HEK293 (cell line): ENCODE data around the gene PTPRN2.

Experiments used
- CTCF ChIA-PET: fragments of 350-600 bp; formaldehyde crosslinking; extraction: SDS; loops from one replicate; lab custom pipeline; 2021; ENCODE audit warnings: antibody characterized with exemption; lab: Yijun Ruan, JAX
- POLR2A ChIA-PET: fragments of 300-600 bp; formaldehyde crosslinking; extraction: SDS; loops from one replicate; lab custom pipeline; 2020; ENCODE audit warnings: antibody characterized with exemption, inconsistent platforms; lab: Yijun Ruan, JAX
- H3K27ac ChIP-seq: fragments of 200-500 bp; sonication (Bioruptor generic); 2 replicates; pipeline ENCODE4 v1.5.1; 2014; ENCODE audit warnings: low read depth, low read length, control low read depth, inconsistent platforms; ENCODE audit errors: extremely low read depth
- H3K36me3 ChIP-seq, 2 experiments: fragments of 200-500 bp in 1 of 2; sonication (Bioruptor generic) in 1 of 2; 1 replicate in 1 of 2; 2 replicates in 1 of 2; pipeline ENCODE4 v1.5.1; 2014 to 2017; ENCODE audit warnings: inconsistent platforms in 2 of 2, low read length in 2 of 2; ENCODE audit not compliant: control insufficient read depth in 2 of 2, insufficient read depth in 1 of 2
- H3K4me1 ChIP-seq: fragments of 200-500 bp; sonication (Bioruptor generic); 2 replicates; pipeline ENCODE4 v1.5.1; 2014; ENCODE audit warnings: mild to moderate bottlenecking, low read length, inconsistent platforms; ENCODE audit not compliant: control insufficient read depth, insufficient read depth
- H3K4me3 ChIP-seq: 2 replicates; pipeline ENCODE4 v1.5.1; 2011; ENCODE audit warnings: low read depth, mild to moderate bottlenecking, control low read depth, low read length, moderate library complexity
- H3K9me3 ChIP-seq: fragments of 200-500 bp; sonication (Bioruptor generic); 2 replicates; pipeline ENCODE4 v1.5.1; 2014; ENCODE audit warnings: low read depth, low read length, inconsistent platforms; ENCODE audit not compliant: control insufficient read depth, insufficient read depth
- BCL6B ChIP-seq: fragments of 450-650 bp; formaldehyde crosslinking; IDR thresholded peaks from 2 replicates; pipeline ENCODE4 v1.5.1; 2017; ENCODE audit warnings: missing biosample characterization, missing genetic modification characterization
- EGR2 ChIP-seq: fragments of 450-650 bp; formaldehyde crosslinking; IDR thresholded peaks from 2 replicates; pipeline ENCODE4 v1.5.1; 2016; ENCODE audit warnings: low read depth, missing biosample characterization, missing genetic modification characterization
- GLI4 ChIP-seq: fragments of 450-650 bp; formaldehyde crosslinking; IDR thresholded peaks from 2 replicates; pipeline ENCODE4 v1.5.1; 2016; ENCODE audit warnings: missing biosample characterization, missing genetic modification characterization
- MYNN ChIP-seq: fragments of 450-650 bp; formaldehyde crosslinking; IDR thresholded peaks from 2 replicates; pipeline ENCODE4 v1.5.1; 2016; ENCODE audit warnings: missing biosample characterization, missing genetic modification characterization, borderline replicate concordance
- ZFP69B ChIP-seq: fragments of 450-650 bp; formaldehyde crosslinking; IDR thresholded peaks from 2 replicates; pipeline ENCODE4 v1.5.1; 2016; ENCODE audit warnings: missing biosample characterization, missing genetic modification characterization
- ZIC2 ChIP-seq: fragments of 450-650 bp; formaldehyde crosslinking; IDR thresholded peaks from 2 replicates; pipeline ENCODE4 v1.5.1; 2016; ENCODE audit warnings: missing biosample characterization, missing genetic modification characterization
- ZNF138 ChIP-seq: fragments of 450-650 bp; formaldehyde crosslinking; IDR thresholded peaks from 2 replicates; pipeline ENCODE4 v1.5.1; 2016; ENCODE audit warnings: missing biosample characterization, missing genetic modification characterization, borderline replicate concordance
- ZNF391 ChIP-seq: fragments of 450-650 bp; formaldehyde crosslinking; IDR thresholded peaks from 2 replicates; pipeline ENCODE4 v1.5.1; 2016; ENCODE audit warnings: low read depth, missing biosample characterization, missing genetic modification characterization, borderline replicate concordance
- ZNF423 ChIP-seq: fragments of 450-650 bp; formaldehyde crosslinking; IDR thresholded peaks from 2 replicates; pipeline ENCODE4 v1.5.1; 2016; ENCODE audit warnings: missing biosample characterization, missing genetic modification characterization
- ZNF518A ChIP-seq: fragments of 450-650 bp; formaldehyde crosslinking; conservative IDR thresholded peaks from 2 replicates; pipeline ENCODE4 v1.5.1; 2016; ENCODE audit warnings: low read depth, missing biosample characterization, missing genetic modification characterization
- ZNF521 ChIP-seq: fragments of 450-650 bp; formaldehyde crosslinking; IDR thresholded peaks from 2 replicates; pipeline ENCODE4 v1.5.1; 2017; ENCODE audit warnings: missing biosample characterization, mild to moderate bottlenecking, missing genetic modification characterization
- ZNF596 ChIP-seq: fragments of 450-650 bp; IDR thresholded peaks from 2 replicates; pipeline ENCODE4 v1.5.0; 2018; ENCODE audit warnings: missing biosample characterization, mild to moderate bottlenecking, missing genetic modification characterization, moderate library complexity
- ZNF610 ChIP-seq: fragments of 450-650 bp; formaldehyde crosslinking; IDR thresholded peaks from 2 replicates; pipeline ENCODE4 v1.5.1; 2016; ENCODE audit warnings: missing biosample characterization, missing genetic modification characterization, borderline replicate concordance
- ZNF624 ChIP-seq: fragments of 450-650 bp; formaldehyde crosslinking; IDR thresholded peaks from 2 replicates; pipeline ENCODE4 v1.5.1; 2017; ENCODE audit warnings: missing biosample characterization, missing genetic modification characterization
- ZNF692 ChIP-seq: fragments of 450-650 bp; formaldehyde crosslinking; IDR thresholded peaks from 2 replicates; pipeline ENCODE4 v1.5.1; 2016; ENCODE audit warnings: missing biosample characterization, missing genetic modification characterization
- ZNF747 ChIP-seq: fragments of 450-650 bp; formaldehyde crosslinking; IDR thresholded peaks from 2 replicates; pipeline ENCODE4 v1.5.1; 2016; ENCODE audit warnings: missing biosample characterization, missing genetic modification characterization
- ZNF76 ChIP-seq: fragments of 450-650 bp; formaldehyde crosslinking; IDR thresholded peaks from 2 replicates; pipeline ENCODE4; 2016; ENCODE audit warnings: low read depth, missing biosample characterization, missing genetic modification characterization, borderline replicate concordance
- ZNF837 ChIP-seq: fragments of 450-650 bp; formaldehyde crosslinking; IDR thresholded peaks from 2 replicates; pipeline ENCODE4 v1.5.1; 2016; ENCODE audit warnings: missing biosample characterization, missing genetic modification characterization
- ZSCAN23 ChIP-seq: fragments of 450-650 bp; formaldehyde crosslinking; IDR thresholded peaks from 2 replicates; pipeline ENCODE4 v1.5.1; 2016; ENCODE audit warnings: missing biosample characterization, missing genetic modification characterization
- ZSCAN5A ChIP-seq: fragments of 450-650 bp; formaldehyde crosslinking; IDR thresholded peaks from 2 replicates; pipeline ENCODE4 v1.5.1; 2016; ENCODE audit warnings: missing biosample characterization, missing genetic modification characterization

The PTPRN2 gene

GRCh38 chr7:158075633-158076001, 512.0 kb downstream of the PTPRN2 start:
- ChIA-PET CTCF (no interaction called here), POLR2A (no interaction called here)
- H3K36me3 ChIP-seq = no peaks in the 10 kb centered on the region
- H3K4me1 ChIP-seq = no peaks in the 10 kb centered on the region
- H3K4me3 ChIP-seq = no peak overlapping the region
- H3K27ac ChIP-seq = no peak overlapping the region
- H3K9me3 ChIP-seq = no peaks in the 10 kb centered on the region
- TF ChIP-seq ZNF518A (tag by site-specific recombination) (no peak), ZNF138 (no peak), ZNF596 (tag by site-specific recombination) (no peak), GLI4 (no peak)

GRCh38 chr7:158074896-158075632, 512.6 kb downstream of the PTPRN2 start:
- no peaks in the 10 kb centered on the region for H3K4me1 ChIP-seq
- no peaks in the 10 kb centered on the region for H3K36me3 ChIP-seq
- ChIA-PET POLR2A (no interaction called here), CTCF (no interaction called here)
- TF ChIP-seq ZIC2 (tag by site-specific recombination) (peak; percentile 78), ZNF692 (tag by site-specific recombination) (no peak)
- H3K9me3 ChIP-seq = no peaks in the 10 kb centered on the region
- H3K27ac ChIP-seq = no peak overlapping the region
- no peak overlapping the region for H3K4me3 ChIP-seq

GRCh38 chr7:158073845-158074840, 513.5 kb downstream of the PTPRN2 start:
- POLR2A ChIA-PET = no interaction called here

More at GRCh38 chr7:158073845-158074840, 513.5 kb downstream of the PTPRN2 start:
- TF ChIP-seq ZNF76 (tag by site-specific recombination) (no peak), ZNF391 (no peak), MYNN (no peak), BCL6B (tag by site-specific recombination) (no peak), ZNF837 (tag by site-specific recombination) (no peak), ZNF747 (tag by site-specific recombination) (no peak), EGR2 (no peak), ZFP69B (tag by site-specific recombination) (no peak), ZSCAN5A (tag by site-specific recombination) (no peak), ZNF423 (tag by site-specific recombination) (no peak), ZSCAN23 (tag by site-specific recombination) (no peak), ZNF521 (tag by site-specific recombination) (no peak), ZNF624 (no peak), ZNF610 (no peak)
- Histone ChIP-seq H3K36me3 (no peaks in the 10 kb centered on the region), H3K4me3 (no peak overlapping the region), H3K27ac (no peak overlapping the region), H3K4me1 (no peaks in the 10 kb centered on the region), H3K9me3 (no peaks in the 10 kb centered on the region)
- CTCF ChIA-PET = no interaction called here
